Ovary (tissue), 9 donors: ENCODE measurements around the gene MAPK10. TPM values are rescaled to one million over a fixed set of nuclear protein-coding genes. Genes with fewer than 3 reads are reported as not detected.

Source experiments
- DNase-seq, 5 donors: peaks; one replicate each; pipeline ENCODE4 v3.0.0-alpha.2; 2019 to 2020
- H3K27ac ChIP-seq, 2 donors: fragments of 200-600 bp; one replicate each; pipeline versions ENCODE4 v1.5.1 to v1.8.0; 2019 to 2022
- H3K27me3 ChIP-seq: fragments of 200-600 bp; one replicate; pipeline ENCODE4 v1.8.0; 2022
- H3K36me3 ChIP-seq: fragments of 200-600 bp; sonication (generic); one replicate; pipeline ENCODE4 v1.5.1; 2019
- H3K4me1 ChIP-seq: one replicate; pipeline ENCODE4 v1.8.1; 2013; ENCODE audit warnings: mild to moderate bottlenecking, moderate library complexity; ENCODE audit not compliant: insufficient read depth
- H3K4me3 ChIP-seq: fragments of 200-600 bp; sonication (generic); one replicate; pipeline ENCODE4 v1.5.1; 2017
- H3K9me3 ChIP-seq, 2 donors: fragments of 200-600 bp in 1 of 2; sonication (generic) in 1 of 2; one replicate each; pipeline versions ENCODE4 v1.5.1 to v1.8.1; 2013 to 2019; ENCODE audit warnings: mild to moderate bottlenecking in 1 of 2, moderate library complexity in 1 of 2
- CTCF ChIP-seq, 3 donors: fragments of 450-650 bp in 2 of 3; fragments of 200-600 bp in 1 of 3; IDR thresholded peaks; one replicate each; pipeline versions ENCODE4 v1.5.1 to v1.8.0; 2016 to 2022; ENCODE audit warnings: antibody characterized with exemption in 3 of 3, mild to moderate bottlenecking in 1 of 3
- EP300 ChIP-seq: sonication (generic); formaldehyde crosslinking; IDR thresholded peaks from one replicate; pipeline ENCODE4 v1.6.1; 2017; ENCODE audit warnings: antibody characterized with exemption
- POLR2A ChIP-seq: fragments of 450-650 bp; IDR thresholded peaks from one replicate; pipeline ENCODE4 v1.6.1; 2017; ENCODE audit warnings: antibody characterized with exemption, mild to moderate bottlenecking, moderate library complexity
- WGBS, 3 donors: extraction: QIAGEN DNeasy Blood & Tissue Kit in 1 of 3; methylation state at CpG; one replicate each; pipeline versions ENCODE4 v1.1.5 to v1.1.7; 2013 to 2017; 5-methylcytosine and 5-hydroxymethylcytosine counted together
- intact Hi-C, 4 donors: fragments of 100-400 bp; cut with DNase I; formaldehyde crosslinking; loops; one replicate each; pipeline versions ENCODE4 v1.11.0 to v1.15.1; 2022 to 2023
- polyA plus RNA-seq, 2 donors: library from polyadenylated mRNA; stranded (reverse); fragments of 200-250 nt in 1 of 2; fragments of 350-450 nt in 1 of 2; fragmentation: Illumina TruSeq in 1 of 2; extraction: RNeasy Lipid Tissue Mini Kit (QIAGEN cat#74804) in 1 of 2; gene quantifications; one replicate each; pipeline ENCODE4 v1.2.3, GENCODE V29; 2013 to 2014
- total RNA-seq, 7 donors: library from RNA; depleted of rRNA in 2 of 7; stranded (reverse); fragments of >200 nt in 2 of 7; fragmentation: NEBNext Ultra II Directional in 3 of 7; extraction: Animal tissue kit (Norgen Biotek cat#: 25700) in 3 of 7; gene quantifications; one replicate each; pipeline versions ENCODE4 v1.1.0 to v1.2.4, GENCODE V29; 2016 to 2023
- donor health status: DM: no; HTN: no; CAD: no; lungs with moderate emphysema.
- donor health status: DM: no; HTN: no; CAD: no.
- donor health status: Bipolar disorder and iron deficiency.
- donor health status: DM: yes; HTN: yes; CAD: no.
- donor health status: DM: no; HTN: no; CAD: no.
- donor health status: DM: yes; HTN: yes; CAD: no.

The MAPK10 gene
- total and polyA plus RNA-seq, 9 donors = 19.3 to 41.6 (median 32.4) TPM

GRCh38 chr4:86013621-86014020 lies 346.2 kb downstream of the MAPK10 start:
- intact Hi-C loops = no loop called here
- TF ChIP-seq EP300 (no peak), CTCF (IDR thresholded peaks at IDR 0.05) (no peak), POLR2A (no peak)
- H3K36me3 ChIP-seq = no peaks in the 10 kb centered on the region
- H3K4me1 ChIP-seq = no peaks in the 10 kb centered on the region
- WGBS, 3 donors = 39 to 49% (median 42%) methylated on average over 4 of the region's 4 CpGs
- no peak for DNase-seq
- H3K4me3 ChIP-seq = no peak overlapping the region
- no peaks in the 10 kb centered on the region for H3K9me3 ChIP-seq
- H3K27ac ChIP-seq = no peak overlapping the region
- H3K27me3 ChIP-seq = no peaks in the 10 kb centered on the region

GRCh38 chr4:86011117-86011516 lies 348.7 kb downstream of the MAPK10 start:
- WGBS, 3 donors = 45 to 67% (median 59%) methylated on average over 1 of the region's 1 CpG
- intact Hi-C loops = no loop called here
- Histone ChIP-seq H3K27me3 (no peaks in the 10 kb centered on the region), H3K9me3 (no peaks in the 10 kb centered on the region), H3K4me1 (no peaks in the 10 kb centered on the region), H3K27ac (no peak overlapping the region), H3K36me3 (no peaks in the 10 kb centered on the region), H3K4me3 (no peak overlapping the region)
- TF ChIP-seq EP300 (no peak), POLR2A (no peak), CTCF (IDR thresholded peaks at IDR 0.05) (no peak)
- no peak for DNase-seq

- no peaks in the 10 kb centered on the region for H3K36me3 ChIP-seq
- no peaks in the 10 kb centered on the region for H3K27me3 ChIP-seq
- DNase-seq = no peak
- intact Hi-C loops = no loop called here
- 94 to 98% (median 96%) methylated on average over 6 of the region's 6 CpGs for WGBS, 3 donors
- no peaks in the 10 kb centered on the region for H3K9me3 ChIP-seq
- no peak overlapping the region for H3K27ac ChIP-seq
- H3K4me1 ChIP-seq = no peaks in the 10 kb centered on the region
- TF ChIP-seq POLR2A (no peak), EP300 (no peak)
- no peak overlapping the region for H3K4me3 ChIP-seq
These were observed 352.8 kb downstream of the MAPK10 start for GRCh38 chr4:86007042-86007441.

GRCh38 chr4:86006057-86006456 lies 353.8 kb downstream of the MAPK10 start:
- H3K4me1 ChIP-seq = no peaks in the 10 kb centered on the region
- H3K4me3 ChIP-seq = no peak overlapping the region
- no peak overlapping the region for H3K27ac ChIP-seq
- no peaks in the 10 kb centered on the region for H3K27me3 ChIP-seq
- intact Hi-C loops = no loop called here
- TF ChIP-seq EP300 = no peak
- TF ChIP-seq POLR2A = no peak
- TF ChIP-seq CTCF (IDR thresholded peaks at IDR 0.05) = no peak
- no peaks in the 10 kb centered on the region for H3K9me3 ChIP-seq
- no peaks in the 10 kb centered on the region for H3K36me3 ChIP-seq
- DNase-seq = no peak

DNA sequence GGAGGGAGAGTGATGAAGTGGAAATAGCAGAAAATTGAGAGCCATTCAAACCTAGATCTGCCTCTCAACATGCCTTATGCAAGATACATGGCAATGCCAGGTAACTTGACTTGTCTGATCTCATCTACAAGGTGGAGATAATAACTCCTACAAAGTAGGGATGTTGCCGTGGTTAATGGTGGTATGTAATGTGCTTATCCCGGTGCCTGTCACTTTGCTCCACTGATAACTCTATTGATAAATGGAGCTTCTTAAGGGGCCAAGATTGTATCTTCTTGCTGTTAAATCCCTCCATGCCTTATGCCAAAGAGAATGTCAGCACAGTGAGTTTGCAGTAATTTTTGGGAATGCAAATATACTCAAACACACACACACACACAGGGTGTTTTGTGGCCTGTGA lies 355.8 kb downstream of the MAPK10 start:
- intact Hi-C loops = no loop called here
- no peaks in the 10 kb centered on the region for H3K27me3 ChIP-seq
- H3K27ac ChIP-seq = no peak overlapping the region

More for the DNA sequence above, 355.8 kb downstream of the MAPK10 start:
- WGBS, 3 donors = 62 to 72% (median 70%) methylated on average over 2 of the region's 2 CpGs
- DNase-seq = no peak
- TF ChIP-seq EP300 (no peak), POLR2A (no peak), CTCF (IDR thresholded peaks at IDR 0.05) (no peak)
- H3K36me3 ChIP-seq = no peaks in the 10 kb centered on the region
- H3K4me3 ChIP-seq = no peak overlapping the region
- no peaks in the 10 kb centered on the region for H3K9me3 ChIP-seq
- no peaks in the 10 kb centered on the region for H3K4me1 ChIP-seq
